NCI-H187 (cell line): ENCODE measurements around the gene LY6G6F.

Experiments
- DNase-seq, 2 experiments: peaks; one replicate each; lab custom pipeline; 2025; lab: John Stamatoyannopoulos, UW

LY6G6F gene

GRCh38 chr6:31723980-31724691, 17.5 kb downstream of the LY6G6F start:
- DNase-seq, result no peak

GRCh38 chr6:31725502-31726350, 19.1 kb downstream of the LY6G6F start:
- DNase-seq, result no peak

- no peak for DNase-seq
These were observed 20.5 kb downstream of the LY6G6F start for GRCh38 chr6:31727034-31727716.

GRCh38 chr6:31727717-31728671, 21.3 kb downstream of the LY6G6F start:
- no peak for DNase-seq

- no peak for DNase-seq
These were observed 22.3 kb downstream of the LY6G6F start, which contains the start of gene DDAH2 for GRCh38 chr6:31728767-31729514. Gene DDAH2 (minus strand): TSS chr6:31729299. CDS start chr6:31729161, 138 bp downstream.

DNA sequence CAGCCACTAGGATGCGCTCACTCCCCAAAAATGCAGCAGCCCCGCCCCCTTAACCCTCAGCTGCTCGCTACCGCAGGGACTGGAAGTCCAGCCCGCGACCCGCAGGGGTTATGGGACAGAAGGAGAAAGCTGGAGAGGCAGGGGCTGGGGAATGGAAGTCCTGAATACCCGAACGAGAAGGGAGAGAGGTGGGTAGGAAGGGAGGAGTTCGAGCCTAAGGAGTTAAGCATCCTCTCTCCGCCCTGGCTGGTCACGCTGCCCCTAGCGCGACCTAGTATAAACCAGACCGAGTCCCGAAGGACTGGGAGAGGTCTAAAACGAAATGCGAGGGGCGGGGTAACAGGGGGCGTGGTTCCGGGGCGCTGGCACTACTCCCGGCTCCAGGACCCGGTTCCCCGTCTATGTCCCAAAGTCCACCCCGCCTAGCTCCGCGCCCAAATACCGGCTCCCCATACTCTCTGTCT, 22.9 kb downstream of the LY6G6F start:
- peak; percentile 59 to 63 for DNase-seq

GRCh38 chr6:31729979-31730630, 23.4 kb downstream of the LY6G6F start:
- peak in 1 of 2 experiments; percentile 31 for DNase-seq

DNA sequence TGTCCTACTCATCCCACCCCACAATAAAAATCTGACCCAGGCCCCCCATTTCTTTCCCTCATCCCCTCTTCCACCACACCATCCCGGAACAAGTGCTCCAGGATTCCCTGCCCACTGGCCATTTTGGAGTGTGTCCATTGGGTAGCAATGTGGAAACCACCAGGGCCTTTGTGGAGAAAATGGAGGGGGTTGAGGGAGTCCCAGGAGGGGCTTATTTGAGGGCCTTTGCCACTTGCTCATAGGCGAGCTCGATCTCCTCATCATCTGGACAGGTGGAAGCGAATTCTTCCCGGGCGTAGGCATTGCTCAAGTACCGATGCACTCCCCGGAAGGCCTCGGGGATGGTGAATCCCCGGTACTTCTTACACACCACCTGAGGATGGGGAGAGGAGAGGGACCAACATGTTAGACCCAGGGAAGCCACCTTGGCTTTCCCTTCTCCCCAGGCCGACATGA, 24.0 kb downstream of the LY6G6F start:
- no peak for DNase-seq

DNA sequence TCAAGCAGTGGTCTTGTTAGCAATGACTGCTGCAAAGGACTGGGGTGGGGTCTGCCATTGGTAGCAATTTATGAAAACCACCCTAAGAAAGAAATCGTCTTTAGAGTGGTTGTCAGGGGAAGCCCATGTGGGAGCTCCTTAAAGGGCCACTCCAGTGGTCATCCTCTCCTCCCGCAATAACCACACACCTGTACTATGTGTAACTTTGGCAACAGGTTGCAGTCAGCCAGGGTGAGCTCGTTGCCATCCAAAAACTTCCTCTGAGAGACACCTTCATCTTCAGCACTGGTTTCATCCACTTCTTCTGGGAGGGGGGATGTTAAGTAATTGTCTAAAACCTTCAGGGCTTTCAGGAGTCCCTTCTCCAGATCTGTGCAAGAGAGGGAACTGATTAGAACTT, 25.4 kb downstream of the LY6G6F start:
- no peak for DNase-seq

DNA sequence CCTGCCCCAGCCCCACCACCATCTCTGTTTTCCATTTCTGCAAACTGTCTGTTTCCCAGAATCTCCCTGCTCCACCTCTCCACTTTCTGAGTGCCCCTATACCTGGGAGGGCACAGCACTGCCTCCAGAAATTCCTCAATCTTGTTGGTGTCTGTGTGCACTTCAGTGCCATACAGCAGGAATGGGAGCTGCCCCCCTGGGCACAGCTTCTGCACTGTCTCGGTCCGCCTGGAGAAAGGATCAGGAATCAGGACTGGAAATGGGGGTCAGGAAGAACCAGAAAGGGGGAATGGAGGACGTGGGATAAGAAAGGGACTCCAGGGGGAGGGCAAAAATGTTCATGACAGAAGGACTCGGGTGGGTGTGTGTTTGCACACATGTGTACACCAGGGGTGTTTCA, 27.1 kb downstream of the LY6G6F start:
- no peak for DNase-seq

DNA sequence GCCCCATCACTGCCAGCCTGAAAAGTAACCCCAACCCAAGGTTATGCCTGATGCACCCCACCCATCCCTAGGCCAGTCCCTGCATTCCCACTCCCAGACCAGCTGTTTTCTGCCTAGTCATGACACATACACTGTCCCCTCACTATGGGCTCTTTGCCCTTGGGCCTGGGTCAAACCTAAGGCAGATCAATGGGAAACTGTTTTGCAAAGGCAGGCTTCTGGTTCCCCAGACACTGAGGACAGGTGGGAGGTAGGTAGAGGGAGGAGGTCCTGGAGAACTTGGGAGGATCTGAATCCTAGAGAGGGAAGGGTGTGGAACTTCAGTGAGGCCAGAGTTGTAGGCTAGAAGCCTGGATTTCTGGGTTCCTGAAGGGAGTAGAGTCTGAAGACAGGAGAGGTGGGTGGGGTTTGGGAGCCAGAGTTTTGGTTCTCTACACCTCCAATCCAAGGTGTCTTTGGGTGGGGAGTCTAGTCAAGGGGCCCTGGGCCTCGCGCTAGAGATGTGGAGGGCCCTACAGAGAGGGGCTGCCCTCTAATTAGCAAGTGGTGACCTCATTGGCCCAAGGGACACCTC, 27.7 kb downstream of the LY6G6F start:
- no peak for DNase-seq

GRCh38 chr6:31734821-31735406, 28.2 kb downstream of the LY6G6F start:
- DNase-seq, result no peak

- DNase-seq, result peak; percentile 51 to 71
These were observed 29.5 kb downstream of the LY6G6F start, which contains the start of gene CLIC1 for GRCh38 chr6:31736021-31736767. Gene CLIC1 (minus strand): TSS chr6:31736530. CDS start chr6:31736300, 230 bp downstream.

- DNase-seq, result no peak
These were observed 30.2 kb downstream of the LY6G6F start for GRCh38 chr6:31736768-31737314.

DNA sequence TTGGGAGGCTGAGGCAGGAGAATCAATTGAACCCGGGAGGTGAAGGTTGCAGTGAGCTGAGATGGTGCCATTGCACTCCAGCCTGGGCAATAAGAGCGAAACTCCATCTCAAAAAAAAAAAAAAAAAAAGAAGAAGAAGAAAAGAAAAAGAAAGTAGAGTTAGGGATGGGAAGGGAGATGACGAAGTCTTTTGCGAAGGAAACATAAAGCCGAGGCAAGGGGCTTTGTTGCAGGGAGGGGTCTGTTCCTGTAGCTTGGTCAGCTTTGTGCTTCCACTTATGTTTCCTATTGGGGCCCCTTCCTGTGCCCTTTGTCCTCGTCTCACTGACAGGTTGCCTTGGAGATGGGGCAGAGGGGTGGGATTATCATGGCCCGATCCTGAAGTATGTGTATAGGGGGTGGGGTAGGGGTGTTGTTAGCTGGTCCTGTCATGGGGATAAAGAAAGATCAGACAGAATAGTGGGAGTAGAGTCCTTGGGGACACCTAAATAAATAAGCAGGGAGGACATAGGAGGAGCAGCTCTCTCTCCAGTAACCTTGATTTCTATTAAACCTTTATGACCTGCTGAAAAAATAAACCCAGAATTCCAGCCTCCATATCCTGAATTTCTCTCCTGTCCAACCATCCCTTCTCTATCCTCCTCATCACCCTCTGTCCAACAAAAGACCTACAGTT, 30.8 kb downstream of the LY6G6F start:
- DNase-seq, result no peak

DNA sequence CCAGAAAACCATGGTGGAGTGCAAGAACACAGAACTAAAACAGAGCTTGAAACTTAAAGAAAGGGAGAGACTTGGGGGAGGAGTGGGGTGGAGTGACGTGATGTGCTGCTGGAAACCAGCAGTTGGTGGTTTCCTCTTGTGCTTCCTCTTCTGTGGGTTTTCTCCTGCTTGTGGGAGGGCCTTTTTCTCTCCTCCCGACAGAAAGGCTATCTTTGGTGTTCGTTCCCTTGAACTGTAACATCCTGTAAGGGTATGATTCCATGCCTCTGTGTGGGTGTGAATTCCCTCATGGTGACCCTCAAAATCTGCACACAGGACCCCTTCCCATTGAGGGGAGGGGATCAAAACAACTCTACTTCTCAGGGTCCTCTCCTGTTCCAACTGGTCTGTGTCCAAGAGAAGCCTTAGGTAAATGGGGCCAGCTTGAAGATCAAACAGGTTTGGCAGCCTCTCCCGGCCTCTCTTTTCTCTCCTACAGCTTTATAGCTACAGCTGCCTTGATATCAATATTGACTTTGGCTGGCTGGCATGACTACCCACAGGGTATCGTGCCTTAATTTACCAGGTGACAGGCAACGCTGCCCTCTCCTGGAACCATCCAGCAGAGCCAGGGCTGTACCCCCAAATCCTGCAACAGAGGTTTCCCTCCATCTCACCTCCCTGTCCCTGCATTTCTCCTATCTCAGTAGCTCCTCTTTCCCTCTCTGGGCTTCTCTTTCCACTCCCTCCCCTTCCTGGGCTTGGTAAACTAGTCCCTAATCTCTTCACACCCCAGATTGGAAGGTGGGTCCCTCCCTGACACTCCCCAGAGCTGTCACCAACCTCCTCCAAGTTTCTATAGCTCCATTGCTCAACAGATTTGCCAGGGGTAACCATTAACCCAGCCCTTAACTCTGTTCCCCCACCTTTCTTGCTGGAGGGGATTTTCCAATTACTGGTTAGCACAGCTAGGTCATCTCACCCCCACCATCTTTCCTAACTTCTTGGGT, 31.6 kb downstream of the LY6G6F start:
- no peak for DNase-seq
